Uterus (tissue), 4 donors: ENCODE measurements around the gene SPSB3. TPM values are rescaled to one million over a fixed set of nuclear protein-coding genes. Genes with fewer than 3 reads are reported as not detected.
"Not testable (repeated sequence)": the region's sequence is repeated elsewhere in the genome, so short reads cannot be mapped to it uniquely, and the experiment has no call there.

Experiments used
- DNase-seq, 2 donors: peaks; one replicate each; pipeline ENCODE4 v3.0.0-alpha.2; 2019 to 2020
- H3K27ac ChIP-seq, 2 donors: fragments of 200-600 bp; sonication (generic); 1 replicate in 1 of 2; 2 replicates in 1 of 2; pipeline ENCODE4 v1.5.1; 2016 to 2018
- H3K27me3 ChIP-seq, 2 donors: fragments of 200-600 bp; sonication (generic); one replicate each; pipeline ENCODE4 v1.5.1; 2018 to 2019; ENCODE audit warnings: control low read depth in 1 of 2
- H3K36me3 ChIP-seq, 2 donors: fragments of 200-600 bp; sonication (generic); one replicate each; pipeline ENCODE4 v1.5.1; 2019; ENCODE audit warnings: control low read depth in 1 of 2
- H3K4me1 ChIP-seq, 2 donors: fragments of 200-600 bp; sonication (generic); one replicate each; pipeline ENCODE4 v1.5.1; 2018 to 2019; ENCODE audit warnings: control low read depth in 1 of 2
- H3K4me3 ChIP-seq, 2 donors: fragments of 200-600 bp; sonication (generic); 1 replicate in 1 of 2; 2 replicates in 1 of 2; pipeline ENCODE4 v1.5.1; 2018 to 2019; ENCODE audit warnings: mild to moderate bottlenecking in 1 of 2
- H3K9me3 ChIP-seq, 2 donors: fragments of 200-600 bp; sonication (generic); one replicate each; pipeline ENCODE4 v1.5.1; 2019; ENCODE audit warnings: control low read depth in 1 of 2
- POLR2A ChIP-seq, 2 donors: fragments of 450-650 bp; IDR thresholded peaks; one replicate each; pipeline ENCODE4 v1.6.1; 2016; ENCODE audit warnings: antibody characterized with exemption in 2 of 2, mild to moderate bottlenecking in 1 of 2, moderate library complexity in 1 of 2
- intact Hi-C: fragments of 100-400 bp; cut with DNase I; formaldehyde crosslinking; loops from one replicate; pipeline ENCODE4 v1.15.1; 2023; ENCODE audit warnings: low total_unique reads
- total RNA-seq, 4 donors: library from RNA; depleted of rRNA in 3 of 4; stranded (reverse); fragments of >200 nt in 3 of 4; gene quantifications; one replicate each; pipeline versions ENCODE4 v1.1.0 to v1.2.4, GENCODE V29; 2014 to 2023
- TF ChIP-seq, protein P1 (sequence below), 4 experiments: fragments of 200-600 bp in 2 of 4; fragments of 450-650 bp in 2 of 4; sonication (generic) in 2 of 4; IDR thresholded peaks; one replicate each; pipeline ENCODE4 v1.5.1; 2016 to 2019; ENCODE audit warnings: antibody characterized with exemption in 4 of 4, mild to moderate bottlenecking in 2 of 4, moderate library complexity in 1 of 4
- donor health status: DM: yes; HTN: yes; CAD: no.

SPSB3 gene
- total RNA-seq, 4 donors from 2014 or later = 24.8 to 67.4 (median 55.8) TPM

DNA sequence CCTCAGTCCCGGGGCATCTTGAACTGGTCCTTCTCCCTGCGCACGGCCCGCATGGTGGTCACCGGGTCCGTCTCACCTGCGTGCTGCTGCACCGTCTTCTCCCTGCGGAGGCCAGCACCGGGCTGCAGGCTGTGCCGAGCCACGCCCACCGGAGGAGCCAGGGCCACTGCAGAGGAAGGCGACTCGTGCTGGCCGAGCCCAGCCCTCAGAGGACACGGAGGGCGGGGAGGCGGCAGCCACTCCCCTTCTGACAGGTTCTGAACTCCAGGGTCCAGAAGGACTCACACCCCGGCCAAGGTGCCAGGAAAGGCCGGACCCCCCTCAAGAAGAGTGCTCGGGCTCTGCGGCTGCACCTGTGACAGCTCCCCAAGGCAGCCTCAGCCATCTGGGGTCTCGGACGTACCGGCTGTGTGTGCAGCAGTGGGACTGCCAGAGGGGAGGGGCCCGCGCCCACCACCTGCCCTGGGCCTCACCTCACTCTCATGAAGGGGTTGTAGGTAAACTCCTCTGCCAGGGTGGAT is 27.0 kb upstream of the SPSB3 start:
- DNase-seq = no peak
- Histone ChIP-seq H3K9me3 (no peaks in the 10 kb centered on the region), H3K27me3 (no peaks in the 10 kb centered on the region), H3K36me3 (no peaks in the 10 kb centered on the region), H3K27ac (no peak overlapping the region), H3K4me3 (no peak overlapping the region), H3K4me1 (no peaks in the 10 kb centered on the region)
- intact Hi-C loops = no loop called here
- no peak for TF ChIP-seq POLR2A (IDR thresholded peaks at IDR 0.05)
- TF ChIP-seq, protein P1, sequence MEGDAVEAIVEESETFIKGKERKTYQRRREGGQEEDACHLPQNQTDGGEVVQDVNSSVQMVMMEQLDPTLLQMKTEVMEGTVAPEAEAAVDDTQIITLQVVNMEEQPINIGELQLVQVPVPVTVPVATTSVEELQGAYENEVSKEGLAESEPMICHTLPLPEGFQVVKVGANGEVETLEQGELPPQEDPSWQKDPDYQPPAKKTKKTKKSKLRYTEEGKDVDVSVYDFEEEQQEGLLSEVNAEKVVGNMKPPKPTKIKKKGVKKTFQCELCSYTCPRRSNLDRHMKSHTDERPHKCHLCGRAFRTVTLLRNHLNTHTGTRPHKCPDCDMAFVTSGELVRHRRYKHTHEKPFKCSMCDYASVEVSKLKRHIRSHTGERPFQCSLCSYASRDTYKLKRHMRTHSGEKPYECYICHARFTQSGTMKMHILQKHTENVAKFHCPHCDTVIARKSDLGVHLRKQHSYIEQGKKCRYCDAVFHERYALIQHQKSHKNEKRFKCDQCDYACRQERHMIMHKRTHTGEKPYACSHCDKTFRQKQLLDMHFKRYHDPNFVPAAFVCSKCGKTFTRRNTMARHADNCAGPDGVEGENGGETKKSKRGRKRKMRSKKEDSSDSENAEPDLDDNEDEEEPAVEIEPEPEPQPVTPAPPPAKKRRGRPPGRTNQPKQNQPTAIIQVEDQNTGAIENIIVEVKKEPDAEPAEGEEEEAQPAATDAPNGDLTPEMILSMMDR (IDR thresholded peaks at IDR 0.05) = no peak

DNA sequence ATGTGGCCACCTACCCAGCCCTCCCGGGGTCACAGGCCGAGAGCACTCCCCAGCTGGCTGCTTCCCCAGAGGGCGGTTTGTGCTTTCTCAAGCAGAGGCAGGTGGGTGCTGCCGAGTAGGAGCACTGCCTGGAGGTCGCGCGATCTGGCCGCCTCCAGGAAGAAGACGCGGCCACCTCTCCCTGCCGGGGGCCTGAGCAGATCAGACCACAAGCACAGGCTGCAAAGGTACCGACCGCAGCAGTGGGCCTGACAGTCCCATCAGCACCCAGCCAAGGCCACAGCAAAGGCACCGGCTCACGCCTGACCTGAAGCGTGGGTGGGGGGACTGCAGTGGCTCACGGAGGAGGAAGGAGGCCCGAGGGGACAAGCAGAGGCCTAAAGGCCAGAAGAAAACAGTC is 26.3 kb upstream of the SPSB3 start:
- TF ChIP-seq POLR2A (IDR thresholded peaks at IDR 0.05) = no peak
- TF ChIP-seq, protein P1 (IDR thresholded peaks at IDR 0.05) = no peak
- no peaks in the 10 kb centered on the region for H3K36me3 ChIP-seq

DNA sequence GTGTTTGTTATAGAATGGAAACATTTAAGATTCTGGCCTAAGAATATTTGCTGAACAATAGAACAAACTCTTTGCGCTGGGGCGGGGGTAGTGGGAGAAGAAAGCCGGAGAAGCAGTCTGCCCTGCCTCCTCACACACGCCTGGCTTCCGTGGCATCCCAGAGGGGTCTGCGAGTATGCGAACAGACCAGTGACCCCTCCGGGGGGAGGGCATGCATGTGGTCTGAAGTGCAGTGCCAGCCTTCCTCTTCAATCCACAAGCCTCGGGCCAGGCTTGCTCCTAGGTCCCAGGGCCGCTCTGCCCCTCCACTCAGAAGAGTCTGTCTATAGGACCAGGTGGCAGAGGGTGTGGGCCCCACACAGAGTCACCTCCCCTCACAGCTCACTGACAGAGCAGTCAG is 25.3 kb upstream of the SPSB3 start:
- no peak for DNase-seq
- Histone ChIP-seq H3K4me1 (no peaks in the 10 kb centered on the region), H3K27ac (no peak overlapping the region), H3K4me3 (no peak overlapping the region), H3K9me3 (no peaks in the 10 kb centered on the region), H3K36me3 (no peaks in the 10 kb centered on the region), H3K27me3 (no peaks in the 10 kb centered on the region)
- intact Hi-C loops = no loop called here
- TF ChIP-seq POLR2A (IDR thresholded peaks at IDR 0.05) = no peak
- TF ChIP-seq, protein P1 (IDR thresholded peaks at IDR 0.05) = no peak

More for the DNA sequence above, 26.3 kb upstream of the SPSB3 start:
- Histone ChIP-seq H3K4me3 (no peak overlapping the region), H3K4me1 (no peaks in the 10 kb centered on the region), H3K27me3 (no peaks in the 10 kb centered on the region), H3K27ac (no peak overlapping the region), H3K9me3 (no peaks in the 10 kb centered on the region)
- intact Hi-C loops = no loop called here
- DNase-seq = no peak

DNA sequence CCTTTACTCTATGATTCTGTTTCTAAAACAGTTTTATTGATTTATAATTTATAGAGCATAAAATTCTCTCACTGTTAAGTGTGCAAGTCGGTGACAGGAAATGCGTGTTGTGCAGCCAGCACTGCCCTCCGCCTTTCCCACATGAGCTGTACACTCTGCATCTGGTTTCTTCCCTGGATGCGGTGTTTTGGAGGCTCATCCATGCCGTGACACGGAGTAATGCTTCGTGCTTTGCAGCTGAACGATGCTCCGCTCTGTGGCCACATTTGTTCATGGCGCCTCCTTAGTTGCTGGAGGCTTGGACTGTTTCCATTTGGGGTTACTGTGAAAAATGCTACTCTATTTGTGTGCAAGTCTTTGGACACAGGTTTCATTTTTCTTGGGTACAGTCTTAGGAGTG is 18.3 kb upstream of the SPSB3 start:
- intact Hi-C loops = no loop called here
- H3K9me3 ChIP-seq = no peaks in the 10 kb centered on the region
- no peaks in the 10 kb centered on the region for H3K27me3 ChIP-seq
- H3K27ac ChIP-seq = no peak overlapping the region
- H3K4me1 ChIP-seq = no peaks in the 10 kb centered on the region
- no peak overlapping the region for H3K4me3 ChIP-seq
- no peak for TF ChIP-seq POLR2A (IDR thresholded peaks at IDR 0.05)
- TF ChIP-seq, protein P1 (IDR thresholded peaks at IDR 0.05) = no peak
- DNase-seq = no peak
- H3K36me3 ChIP-seq = no peaks in the 10 kb centered on the region

DNA sequence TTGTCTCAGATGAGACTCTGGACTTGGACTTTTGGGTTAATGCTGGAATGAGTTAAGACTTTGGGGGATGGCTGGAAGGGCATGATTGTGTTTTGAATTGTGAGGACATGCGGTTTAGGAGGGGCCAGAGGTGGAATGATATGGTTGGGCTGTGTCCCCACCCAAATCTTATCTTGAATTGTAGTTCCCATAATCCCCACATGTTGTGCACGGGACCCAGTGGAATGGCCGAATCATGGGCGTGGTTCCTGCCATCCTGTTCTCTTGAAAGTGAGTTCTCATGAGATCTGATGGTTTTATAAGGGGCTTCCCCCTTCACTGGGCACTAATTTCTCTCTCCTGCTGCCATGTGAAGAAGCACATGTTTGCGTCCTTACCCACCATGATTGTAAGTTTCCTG is 16.9 kb upstream of the SPSB3 start:
- H3K9me3 ChIP-seq, H3K27ac ChIP-seq, H3K4me3 ChIP-seq, H3K36me3 ChIP-seq, intact Hi-C loops, H3K4me1 ChIP-seq, H3K27me3 ChIP-seq, DNase-seq: not testable (repeated sequence)
